Adrenal gland (tissue), 5 donors: Measurements from ENCODE around the gene SULT1C4.

Experiments used
- POLR2A ChIP-seq, 2 donors: fragments of 450-650 bp; IDR thresholded peaks; one replicate each; pipeline ENCODE4 v1.6.1; 2017; ENCODE audit warnings: antibody characterized with exemption in 2 of 2, mild to moderate bottlenecking in 2 of 2, moderate library complexity in 1 of 2
- TF ChIP-seq, protein P1 (sequence below), 6 experiments: fragments of 450-650 bp in 4 of 6; fragments of 200-600 bp in 2 of 6; sonication (generic) in 1 of 6; IDR thresholded peaks; 1 replicate in 5 of 6; 2 replicates in 1 of 6; pipeline versions ENCODE4 v1.5.1 to v1.8.0; 2016 to 2021; ENCODE audit warnings: antibody characterized with exemption in 6 of 6, mild to moderate bottlenecking in 2 of 6, moderate library complexity in 1 of 6
- donor health status: DM: no; HTN: no; CAD: no.

DNA sequence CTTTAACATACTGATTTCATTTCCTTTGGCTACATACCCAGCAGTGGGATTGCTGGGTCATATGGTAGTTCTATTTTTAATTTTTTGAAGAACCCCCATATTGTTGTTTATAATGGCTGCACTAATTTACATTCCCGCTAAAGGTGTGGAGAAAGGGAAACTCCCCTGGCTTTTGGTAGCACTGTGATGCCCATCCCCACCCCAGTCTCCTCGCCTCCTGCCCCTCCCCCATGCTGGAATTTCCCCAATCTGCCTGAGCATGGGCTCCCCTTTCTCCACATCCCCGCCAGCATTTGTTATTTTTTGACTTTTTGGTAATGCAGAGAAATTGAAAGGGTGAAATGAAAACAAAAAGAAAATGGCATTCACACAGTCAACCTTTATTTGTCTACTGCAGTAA, 30.0 kb upstream of the SULT1C4 start:
- TF ChIP-seq, protein P1, sequence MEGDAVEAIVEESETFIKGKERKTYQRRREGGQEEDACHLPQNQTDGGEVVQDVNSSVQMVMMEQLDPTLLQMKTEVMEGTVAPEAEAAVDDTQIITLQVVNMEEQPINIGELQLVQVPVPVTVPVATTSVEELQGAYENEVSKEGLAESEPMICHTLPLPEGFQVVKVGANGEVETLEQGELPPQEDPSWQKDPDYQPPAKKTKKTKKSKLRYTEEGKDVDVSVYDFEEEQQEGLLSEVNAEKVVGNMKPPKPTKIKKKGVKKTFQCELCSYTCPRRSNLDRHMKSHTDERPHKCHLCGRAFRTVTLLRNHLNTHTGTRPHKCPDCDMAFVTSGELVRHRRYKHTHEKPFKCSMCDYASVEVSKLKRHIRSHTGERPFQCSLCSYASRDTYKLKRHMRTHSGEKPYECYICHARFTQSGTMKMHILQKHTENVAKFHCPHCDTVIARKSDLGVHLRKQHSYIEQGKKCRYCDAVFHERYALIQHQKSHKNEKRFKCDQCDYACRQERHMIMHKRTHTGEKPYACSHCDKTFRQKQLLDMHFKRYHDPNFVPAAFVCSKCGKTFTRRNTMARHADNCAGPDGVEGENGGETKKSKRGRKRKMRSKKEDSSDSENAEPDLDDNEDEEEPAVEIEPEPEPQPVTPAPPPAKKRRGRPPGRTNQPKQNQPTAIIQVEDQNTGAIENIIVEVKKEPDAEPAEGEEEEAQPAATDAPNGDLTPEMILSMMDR (IDR thresholded peaks at IDR 0.05): no peak
- no peak for TF ChIP-seq POLR2A (IDR thresholded peaks at IDR 0.05)
